HepG2 (cell line): ENCODE data around the gene FFAR4. TPM values are rescaled to one million over a fixed set of nuclear protein-coding genes. Genes with fewer than 3 reads are reported as not detected.
A peak's percentile ranks its signal among the peaks of the same experiment; 100 is the strongest.

Experiments used
- ATAC-seq: fragments of 200-7000 bp; cut with Tn5 transposase; 3 replicates; pipeline ENCODE4 v1.9.1; 2020; ENCODE audit warnings: mild to moderate bottlenecking, moderate library complexity
- BruUV-seq: library from RNA; stranded (reverse); fragments of 400-500 nt; replicated peaks from 2 replicates; lab custom pipeline; 2021; lab: Mats Ljungman, UMichigan
- CTCF ChIA-PET: fragments of 300-600 bp; formaldehyde crosslinking; extraction: SDS; loops from one replicate; lab custom pipeline; 2021; ENCODE audit warnings: low total read pairs, inconsistent platforms, low intra/inter-chr PET ratio; lab: Yijun Ruan, JAX
- POLR2A ChIA-PET: fragments of 350-600 bp; sonication (Branson Sonifier 250); formaldehyde crosslinking; loops from one replicate; lab custom pipeline; 2020; ENCODE audit warnings: antibody characterized with exemption, inconsistent platforms; lab: Yijun Ruan, JAX
- DNase-seq: peaks from one replicate; pipeline ENCODE4 v3.0.0-alpha.2; 2015; ENCODE audit warnings: low spot score
- FAIRE-seq: peaks from 3 replicates; lab custom pipeline; 2011; peaks lifted over from hg19 to GRCh38; lab: Jason Lieb, UNC
- H2AFZ ChIP-seq: one replicate; pipeline ENCODE4 v1.6.1; 2011; ENCODE audit warnings: low read length, inconsistent platforms
- H3K27ac ChIP-seq: fragments of 300-600 bp; 3 replicates; pipeline ENCODE4 v1.8.0; 2011; ENCODE audit warnings: mixed run types, mild to moderate bottlenecking, mixed read lengths, low read length, inconsistent platforms; ENCODE audit not compliant: insufficient read depth; ENCODE audit errors: extremely low read length
- H3K27me3 ChIP-seq, 2 experiments: fragments of 200-600 bp in 1 of 2; 2 replicates in 1 of 2; 3 replicates in 1 of 2; pipeline versions ENCODE4 v1.6.0 to v1.8.0; 2011; ENCODE audit warnings: low read length in 2 of 2, mild to moderate bottlenecking in 2 of 2, moderate library complexity in 2 of 2, inconsistent platforms in 1 of 2; ENCODE audit not compliant: insufficient read depth in 2 of 2, control insufficient read depth in 1 of 2
- H3K36me3 ChIP-seq, 2 experiments: fragments of 200-600 bp in 1 of 2; replicated peaks in 1 of 2; 2 replicates in 1 of 2; 3 replicates in 1 of 2; pipeline versions ENCODE4 v1.5.1 to v1.8.0; 2011; ENCODE audit warnings: low read length in 2 of 2, inconsistent platforms in 1 of 2; ENCODE audit not compliant: insufficient read depth in 2 of 2, control insufficient read depth in 1 of 2
- H3K4me1 ChIP-seq: 2 replicates; pipeline ENCODE4 v1.5.1; 2012; ENCODE audit warnings: low read length, inconsistent platforms; ENCODE audit not compliant: insufficient read depth
- H3K4me2 ChIP-seq: 2 replicates; pipeline ENCODE4 v1.6.0; 2011; ENCODE audit warnings: low read depth, low read length, inconsistent platforms
- H3K4me3 ChIP-seq, 3 experiments: fragments of 200-600 bp in 1 of 3; sonication (generic), shearing (Covaris generic) in 1 of 3; replicated peaks in 1 of 3; 2 replicates each; pipeline ENCODE4 v1.5.1; 2011 to 2016; ENCODE audit warnings: low read length in 3 of 3, inconsistent platforms in 2 of 3, low read depth in 2 of 3, mild to moderate bottlenecking in 2 of 3, control low read depth in 1 of 3, mixed read lengths in 1 of 3; ENCODE audit not compliant: insufficient read depth in 1 of 3
- H3K79me2 ChIP-seq: one replicate; pipeline ENCODE4 v1.6.1; 2011; ENCODE audit warnings: low read length, inconsistent platforms; ENCODE audit not compliant: insufficient read depth
- H3K9ac ChIP-seq: 2 replicates; pipeline ENCODE4 v1.6.0; 2011; ENCODE audit warnings: mild to moderate bottlenecking, low read depth, low read length, inconsistent platforms; ENCODE audit not compliant: insufficient read depth
- H3K9me3 ChIP-seq: 2 replicates; pipeline ENCODE4 v1.5.1; 2012; ENCODE audit warnings: mild to moderate bottlenecking, low read length
- H4K20me1 ChIP-seq: 2 replicates; pipeline ENCODE4 v1.6.0; 2011; ENCODE audit warnings: inconsistent platforms, mild to moderate bottlenecking, low read length, moderate library complexity; ENCODE audit not compliant: insufficient read depth
- EZH2 ChIP-seq: conservative IDR thresholded peaks from 2 replicates; pipeline ENCODE4 v1.6.1; 2012; ENCODE audit warnings: mild to moderate bottlenecking, low read depth, low read length, moderate library complexity
- MBD4 ChIP-seq: IDR thresholded peaks from 2 replicates; pipeline ENCODE4 v1.6.1; 2012; ENCODE audit warnings: low read length, inconsistent platforms, borderline replicate concordance
- NFE2L1 ChIP-seq: sonication (generic); formaldehyde crosslinking; IDR thresholded peaks from 2 replicates; pipeline ENCODE4 v1.4.0; 2020; ENCODE audit warnings: missing genetic modification reagents, mild to moderate bottlenecking, borderline replicate concordance
- NONO ChIP-seq, 2 experiments: fragments of 450-650 bp in 1 of 2; sonication (generic) in 1 of 2; formaldehyde crosslinking in 1 of 2; IDR thresholded peaks in 1 of 2; conservative IDR thresholded peaks in 1 of 2; 2 replicates each; pipeline versions ENCODE4 v1.6.1 to v1.8.0; 2017 to 2022; ENCODE audit warnings: mild to moderate bottlenecking in 1 of 2, missing genetic modification reagents in 1 of 2, moderate library complexity in 1 of 2
- PAF1 ChIP-seq: IDR thresholded peaks from 2 replicates; pipeline ENCODE4 v1.6.1; 2016; ENCODE audit warnings: missing genetic modification reagents, missing compliant biosample characterization
- POLR2A ChIP-seq, 2 experiments: IDR thresholded peaks; 2 replicates each; pipeline ENCODE4 v1.6.1; 2011; ENCODE audit warnings: low read depth in 2 of 2, low read length in 2 of 2, mild to moderate bottlenecking in 1 of 2, moderate library complexity in 1 of 2; ENCODE audit not compliant: insufficient read depth in 1 of 2
- POLR2G ChIP-seq: fragments of 200-400 bp; formaldehyde crosslinking; IDR thresholded peaks from 2 replicates; pipeline ENCODE4 v1.6.1; 2018; ENCODE audit warnings: mild to moderate bottlenecking, low read depth, low read length, moderate library complexity
- RBFOX2 ChIP-seq: fragments of 200-400 bp; formaldehyde crosslinking; IDR thresholded peaks from 2 replicates; pipeline ENCODE4 v1.6.1; 2017; ENCODE audit warnings: low read depth, mild to moderate bottlenecking, low read length
- RFXAP ChIP-seq: sonication (generic); formaldehyde crosslinking; IDR thresholded peaks from 2 replicates; pipeline ENCODE4 v1.4.0; 2020; ENCODE audit warnings: missing genetic modification reagents, borderline replicate concordance
- TARDBP ChIP-seq: sonication (generic); formaldehyde crosslinking; IDR thresholded peaks from 2 replicates; pipeline ENCODE4 v1.8.0; 2022; ENCODE audit warnings: mild to moderate bottlenecking, missing genetic modification reagents
- TBX3 ChIP-seq: fragments of 450-650 bp; IDR thresholded peaks from 2 replicates; pipeline ENCODE4 v1.6.1; 2017; ENCODE audit warnings: antibody characterized with exemption, mild to moderate bottlenecking, inconsistent platforms, borderline replicate concordance
- ZNF644 ChIP-seq: IDR thresholded peaks from 2 replicates; pipeline ENCODE4 v1.6.1; 2016; ENCODE audit warnings: low read depth
- ZSCAN21 ChIP-seq: sonication (generic); formaldehyde crosslinking; IDR thresholded peaks from 2 replicates; pipeline ENCODE4 v1.8.0; 2022; ENCODE audit warnings: mild to moderate bottlenecking, missing genetic modification reagents, moderate library complexity, borderline replicate concordance
- WGBS: methylation state at CpG from one replicate; pipeline ENCODE4 v1.1.6; 2017; ENCODE audit warnings: low lambda C conversion rate; 5-methylcytosine and 5-hydroxymethylcytosine counted together
- in situ Hi-C: cut with HindIII; loops from 2 replicates; pipeline ENCODE4 v1.10.0; 2017; ENCODE audit warnings: low pct_unique_long_range_greater_than_20kb; ENCODE audit not compliant: extremely low pct_ligation_motif_present
- intact Hi-C: fragments of 100-400 bp; cut with micrococcal nuclease; formaldehyde crosslinking; loops from one replicate; pipeline ENCODE4 v1.10.0; 2022; ENCODE audit not compliant: unreplicated experiment
- polyA plus RNA-seq, 8 experiments: library from polyadenylated mRNA; depleted of rRNA in 3 of 8; stranded (reverse) in 7 of 8; unstranded in 1 of 8; fragments of >200 nt; fragmentation: Illumina TruSeq in 4 of 8; extraction: Trizol in 4 of 8; gene quantifications; 2 replicates each; pipeline versions ENCODE4 v1.2.1 to v1.2.3, GENCODE V29; 2011 to 2016; ENCODE audit warnings: low read depth in 4 of 8, missing spikeins in 1 of 8, mixed read lengths in 1 of 8; ENCODE audit not compliant: insufficient read depth in 1 of 8
- total RNA-seq, 5 experiments: library from RNA; depleted of rRNA; stranded (reverse); fragments of >200 nt; fragmentation: Illumina TruSeq; extraction: Trizol; gene quantifications; 2 replicates each; pipeline ENCODE4 v1.2.3, GENCODE V29; 2016; ENCODE audit warnings: low read depth in 1 of 5
- TF ChIP-seq, protein P1 (sequence below): sonication (generic); formaldehyde crosslinking; IDR thresholded peaks from 2 replicates; pipeline ENCODE4 v1.8.1; 2022; ENCODE audit warnings: low read depth, mild to moderate bottlenecking, missing genetic modification reagents

The FFAR4 gene
- total and polyA plus RNA-seq, 2 of the 13 experiments (the other 11 are each of a cell fraction or from before 2014, with no cell fraction given): 0.09 TPM; not detected in 1

DNA sequence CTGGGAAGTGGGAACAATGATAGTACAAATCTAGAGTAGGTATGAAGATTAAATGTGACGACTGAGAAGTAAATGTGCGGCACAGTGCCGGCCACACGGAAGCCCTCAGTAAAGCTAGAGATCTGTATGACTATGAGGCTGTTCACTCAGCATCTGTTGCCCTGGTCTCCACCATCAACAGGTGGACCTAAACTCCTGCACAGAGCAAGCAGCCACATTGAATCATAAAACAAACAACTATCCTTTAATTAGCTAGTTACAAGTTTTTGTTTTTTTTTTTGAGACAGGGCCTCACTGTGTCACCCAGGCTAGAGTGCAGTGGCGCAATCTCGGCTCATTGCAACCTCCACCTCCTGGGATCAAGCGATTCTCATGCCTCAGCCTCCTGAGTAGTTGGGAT lies 18.0 kb downstream of the FFAR4 start:
- 39% methylated on average over 7 of the region's 7 CpGs for WGBS
- intact Hi-C loops: no loop called here
- no TSS peak for BruUV-seq
- FAIRE-seq (no peak), ATAC-seq (no peak), DNase-seq (no peak)
- Histone ChIP-seq H3K4me3 (no peak overlapping the region), H4K20me1 (peaks cover 3% of the 10 kb centered on the region; the same call in 1 of the 2 replicates), H3K36me3 (no peaks in the 10 kb centered on the region), H3K9me3 (no peaks in the 10 kb centered on the region), H3K4me1 (peaks cover 2% of the 10 kb centered on the region; the same call in 1 of the 2 replicates), H3K27me3 (peaks cover 0 to 3% of the 10 kb centered on the region in 2 experiments; a peak in 2 of 5 replicates), H2AFZ (no peak overlapping the region), H3K4me2 (no peak overlapping the region), H3K79me2 (no peaks in the 10 kb centered on the region), H3K9ac (no peak overlapping the region), H3K27ac (no peak overlapping the region)
- CTCF ChIA-PET: no interaction called here
- POLR2A ChIA-PET: no interaction called here
- TF ChIP-seq TARDBP (CRISPR knock-in tag): no peak
- TF ChIP-seq RFXAP (CRISPR knock-in tag): no peak
- TF ChIP-seq NFE2L1: no peak
- in situ Hi-C loops: no loop called here

DNA sequence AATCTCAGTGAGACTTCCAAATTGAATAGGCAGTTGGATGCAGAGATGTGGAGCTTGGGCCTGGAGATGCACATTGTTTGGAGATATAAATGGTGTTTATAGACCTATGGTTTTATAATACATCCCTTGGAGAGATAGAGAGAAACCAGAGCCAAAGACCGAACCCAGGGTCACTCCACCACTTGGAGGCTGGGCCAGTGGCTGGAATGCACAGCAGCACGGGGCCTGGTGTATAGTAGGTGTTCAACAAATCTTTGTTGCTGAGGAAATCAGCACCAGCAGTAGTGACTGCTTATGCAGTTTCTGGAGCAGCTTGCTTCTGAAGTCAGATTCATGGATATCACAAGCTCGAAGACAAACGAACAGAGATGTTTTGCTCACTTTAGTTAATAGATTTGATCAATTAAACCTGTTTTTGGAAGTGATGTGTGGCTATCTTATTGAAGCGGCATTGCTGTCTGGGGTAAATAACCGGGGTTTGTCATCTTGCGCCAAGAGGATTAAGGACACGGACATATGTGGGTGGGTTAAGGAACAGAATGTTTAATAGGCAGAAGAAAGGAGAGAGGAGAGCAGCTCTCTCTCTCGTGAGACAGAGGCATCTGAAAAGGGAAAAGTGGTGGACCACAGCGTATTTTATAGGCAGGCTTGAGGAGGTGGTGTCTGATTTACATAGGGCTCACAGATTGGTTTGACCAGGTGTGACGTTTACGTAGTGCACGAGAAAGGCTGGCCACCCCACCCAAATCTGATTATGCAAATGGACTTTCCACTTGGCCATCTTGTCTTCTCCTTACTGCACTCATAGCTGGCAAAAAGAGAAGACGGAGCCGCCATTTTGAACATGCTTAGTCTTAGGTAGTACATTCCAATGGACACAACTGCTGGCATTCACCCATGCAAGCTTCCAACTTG lies 23.4 kb downstream of the FFAR4 start:
- ChIA-PET POLR2A (interaction anchor here (0.8 to 2.6 kb wide), 8 partner anchors 9 to 112 kb away, joined by 3 to 16 read pairs (median 4); partner anchors contain the start of gene FRA10AC1), CTCF (no interaction called here)
- Histone ChIP-seq H3K27me3 (peaks cover 0 to 3% of the 10 kb centered on the region in 2 experiments; a peak in 1 of 5 replicates), H3K4me3 (no peak overlapping the region), H3K9me3 (no peaks in the 10 kb centered on the region), H3K79me2 (no peaks in the 10 kb centered on the region), H3K9ac (no peak overlapping the region), H3K27ac (no peak overlapping the region), H4K20me1 (peaks cover 47% of the 10 kb centered on the region), H3K4me2 (no peak overlapping the region), H3K4me1 (peaks cover 22% of the 10 kb centered on the region), H2AFZ (no peak overlapping the region), H3K36me3 (peaks cover 14 to 29% of the 10 kb centered on the region in 2 experiments)
- intact Hi-C loops (loop anchor here (10.0 kb wide), 1 partner anchor 45 kb away; no protein-coding TSS in a partner anchor), in situ Hi-C loops (no loop called here)
- BruUV-seq: no TSS peak
- WGBS: 73% methylated on average over 15 of the region's 15 CpGs
- DNase-seq (no peak), ATAC-seq (peak; percentile 42), FAIRE-seq (no peak)
- peak; percentile 52; the same call in 1 of the 2 replicates for TF ChIP-seq RBFOX2
- TF ChIP-seq TBX3: no peak
- peak; percentile 10; the same call in 1 of the 2 replicates for TF ChIP-seq MBD4
- peak; percentile 90; the same call in 1 of the 2 replicates for TF ChIP-seq PAF1 (CRISPR knock-in tag)
- no peak for TF ChIP-seq NONO (IDR thresholded peaks at IDR 0.05)
- TF ChIP-seq NONO (CRISPR knock-in tag; conservative IDR thresholded peaks at IDR 0.05): 0 out of 2 replicates have a peak, but pooled peaks have one; percentile 24
- TF ChIP-seq POLR2G: peak; percentile 69
- TF ChIP-seq ZSCAN21 (CRISPR knock-in tag): 0 out of 2 replicates have a peak, but pooled peaks have one; percentile 16
- TF ChIP-seq ZNF644 (CRISPR knock-in tag): peak; percentile 53; the same call in 1 of the 2 replicates
- peak in 1 of 2 experiments; percentile 47; a peak in 3 of 4 replicates for TF ChIP-seq POLR2A (IDR thresholded peaks at IDR 0.05; ENCODE audit: insufficient read depth in 1 of 2, low read depth in 2 of 2, low read length in 2 of 2)
- TF ChIP-seq EZH2: no peak
- TF ChIP-seq, protein P1, sequence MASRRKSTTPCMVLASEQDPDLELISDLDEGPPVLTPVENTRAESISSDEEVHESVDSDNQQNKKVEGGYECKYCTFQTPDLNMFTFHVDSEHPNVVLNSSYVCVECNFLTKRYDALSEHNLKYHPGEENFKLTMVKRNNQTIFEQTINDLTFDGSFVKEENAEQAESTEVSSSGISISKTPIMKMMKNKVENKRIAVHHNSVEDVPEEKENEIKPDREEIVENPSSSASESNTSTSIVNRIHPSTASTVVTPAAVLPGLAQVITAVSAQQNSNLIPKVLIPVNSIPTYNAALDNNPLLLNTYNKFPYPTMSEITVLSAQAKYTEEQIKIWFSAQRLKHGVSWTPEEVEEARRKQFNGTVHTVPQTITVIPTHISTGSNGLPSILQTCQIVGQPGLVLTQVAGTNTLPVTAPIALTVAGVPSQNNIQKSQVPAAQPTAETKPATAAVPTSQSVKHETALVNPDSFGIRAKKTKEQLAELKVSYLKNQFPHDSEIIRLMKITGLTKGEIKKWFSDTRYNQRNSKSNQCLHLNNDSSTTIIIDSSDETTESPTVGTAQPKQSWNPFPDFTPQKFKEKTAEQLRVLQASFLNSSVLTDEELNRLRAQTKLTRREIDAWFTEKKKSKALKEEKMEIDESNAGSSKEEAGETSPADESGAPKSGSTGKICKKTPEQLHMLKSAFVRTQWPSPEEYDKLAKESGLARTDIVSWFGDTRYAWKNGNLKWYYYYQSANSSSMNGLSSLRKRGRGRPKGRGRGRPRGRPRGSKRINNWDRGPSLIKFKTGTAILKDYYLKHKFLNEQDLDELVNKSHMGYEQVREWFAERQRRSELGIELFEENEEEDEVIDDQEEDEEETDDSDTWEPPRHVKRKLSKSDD (CRISPR knock-in tag): no peak
